Transverse colon (tissue), 4 donors: ENCODE measurements around the gene HPSE2. TPM values are rescaled to one million over a fixed set of nuclear protein-coding genes. Genes with fewer than 3 reads are reported as not detected.

Source experiments
- DNase-seq: peaks from one replicate; pipeline ENCODE4 v3.0.0-alpha.2; 2019
- H3K27ac ChIP-seq, 4 donors: fragments of 200-600 bp; sonication (generic); 2 replicates each; pipeline ENCODE4 v1.5.1; 2016 to 2018; ENCODE audit warnings: inconsistent platforms in 4 of 4
- H3K27me3 ChIP-seq: fragments of 200-600 bp; sonication (generic); 2 replicates; pipeline ENCODE4 v1.5.1; 2017; ENCODE audit warnings: inconsistent platforms
- H3K36me3 ChIP-seq, 4 donors: fragments of 200-600 bp; sonication (generic); 2 replicates each; pipeline ENCODE4 v1.5.1; 2017 to 2019; ENCODE audit warnings: inconsistent platforms in 4 of 4
- H3K4me1 ChIP-seq, 4 donors: fragments of 200-600 bp; sonication (generic); 2 replicates each; pipeline ENCODE4 v1.5.1; 2017 to 2020; ENCODE audit warnings: inconsistent platforms in 4 of 4
- H3K4me3 ChIP-seq, 4 donors: fragments of 200-600 bp; sonication (generic); 1 replicate in 1 of 4; 2 replicates in 3 of 4; pipeline versions ENCODE4 v1.5.1 to v1.6.1; 2017 to 2019; ENCODE audit warnings: inconsistent platforms in 4 of 4
- H3K9me3 ChIP-seq, 2 donors: fragments of 200-600 bp; sonication (generic); 2 replicates each; pipeline ENCODE4 v1.5.1; 2017 to 2019; ENCODE audit warnings: inconsistent platforms in 2 of 2
- EP300 ChIP-seq: sonication (generic); formaldehyde crosslinking; IDR thresholded peaks from one replicate; pipeline ENCODE4 v1.6.1; 2017; ENCODE audit warnings: antibody characterized with exemption, low read depth
- POLR2A ChIP-seq: fragments of 450-650 bp; IDR thresholded peaks from one replicate; pipeline ENCODE4 v1.6.1; 2016; ENCODE audit warnings: antibody characterized with exemption, mild to moderate bottlenecking, moderate library complexity
- POLR2AphosphoS5 ChIP-seq, 3 donors: sonication (generic); formaldehyde crosslinking; IDR thresholded peaks; one replicate each; pipeline ENCODE4 v1.6.1; 2016; ENCODE audit warnings: antibody characterized with exemption in 3 of 3
- WGBS, 2 donors: methylation state at CpG; one replicate each; pipeline ENCODE4 v1.1.5; 2018; ENCODE audit warnings: low coverage in 1 of 2; 5-methylcytosine and 5-hydroxymethylcytosine counted together
- in situ Hi-C, 4 donors: fragments of 200-750 bp; cut with MboI; loops; one replicate each; pipeline versions ENCODE4 v1.15.0 to v1.15.1; 2017; ENCODE audit warnings: low sequenced_read_pairs in 3 of 4, low pct_ligation_motif_present in 1 of 4, low pct_unique_long_range_greater_than_20kb in 1 of 4
- intact Hi-C: fragments of 100-400 bp; cut with DNase I; formaldehyde crosslinking; loops from one replicate; pipeline ENCODE4 v1.15.1; 2023; ENCODE audit warnings: low total_unique reads
- total RNA-seq, 4 donors: library from RNA; depleted of rRNA; stranded (reverse); fragments of >200 nt; gene quantifications; one replicate each; pipeline ENCODE4 v1.1.0, GENCODE V29; 2016
- TF ChIP-seq, protein P1 (sequence below), 5 experiments: fragments of 200-600 bp in 3 of 5; fragments of 450-650 bp in 2 of 5; sonication (generic) in 3 of 5; IDR thresholded peaks; 1 replicate in 2 of 5; 2 replicates in 3 of 5; pipeline ENCODE4 v1.5.1; 2016 to 2017; ENCODE audit warnings: antibody characterized with exemption in 5 of 5, inconsistent platforms in 3 of 5, mild to moderate bottlenecking in 2 of 5, moderate library complexity in 1 of 5

The HPSE2 gene
- total RNA-seq, 4 donors from 2014 or later, result 2.2 to 3.0 TPM; not detected in 2

DNA sequence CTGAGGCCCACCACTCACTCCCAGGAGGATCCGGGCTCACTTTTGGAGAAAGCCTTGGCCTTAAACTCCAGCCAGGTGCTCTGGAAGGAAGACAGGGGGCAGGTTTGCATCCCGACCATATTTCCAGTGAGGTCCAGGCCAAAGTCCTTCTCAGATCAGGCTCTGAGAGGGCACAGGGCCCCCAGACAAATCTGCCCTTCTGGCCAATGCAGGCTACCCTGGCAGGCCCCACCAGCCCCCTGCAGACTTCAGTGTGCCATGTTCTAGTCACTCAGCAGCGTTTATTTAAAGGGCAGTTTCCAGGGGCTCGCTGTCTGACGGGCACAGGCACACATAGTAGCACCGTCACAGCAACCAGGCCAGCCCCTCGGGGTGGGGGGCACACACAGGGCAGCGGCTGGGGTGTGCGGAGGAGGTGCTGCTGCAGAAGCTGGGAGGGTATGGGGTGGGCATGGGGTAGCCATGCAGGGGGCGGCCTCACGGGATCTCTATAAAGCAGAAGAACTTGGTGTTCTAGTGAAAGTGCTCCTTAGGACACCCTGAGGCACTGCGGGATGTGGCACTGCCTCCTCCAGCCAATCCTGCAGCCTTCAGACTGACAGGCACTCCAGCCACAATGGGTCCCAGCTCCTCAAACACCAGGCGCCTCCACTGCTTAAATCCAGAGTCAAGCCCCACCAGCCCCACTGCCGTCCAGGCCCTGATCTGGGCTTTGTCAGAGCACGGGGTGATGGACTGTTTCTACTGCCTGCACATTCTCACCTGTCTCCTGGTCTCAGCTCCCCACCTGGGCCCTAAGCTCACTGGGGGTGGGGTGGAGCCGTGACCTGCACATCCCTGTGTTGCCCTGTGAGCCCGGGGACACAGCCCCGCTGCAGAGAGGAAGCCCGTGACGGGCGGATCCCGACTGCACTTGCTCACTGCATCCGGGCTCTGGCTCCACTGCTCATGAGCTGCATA, 811.1 kb downstream of the HPSE2 start:
- Histone ChIP-seq H3K4me3 (no peak overlapping the region), H3K27ac (no peak overlapping the region), H3K36me3 (peaks cover 0 to 18% (median 0%) of the 10 kb centered on the region in 4 donors), H3K27me3 (no peaks in the 10 kb centered on the region), H3K4me1 (no peaks in the 10 kb centered on the region), H3K9me3 (no peaks in the 10 kb centered on the region)
- intact Hi-C loops, result no loop called here
- TF ChIP-seq, protein P1, sequence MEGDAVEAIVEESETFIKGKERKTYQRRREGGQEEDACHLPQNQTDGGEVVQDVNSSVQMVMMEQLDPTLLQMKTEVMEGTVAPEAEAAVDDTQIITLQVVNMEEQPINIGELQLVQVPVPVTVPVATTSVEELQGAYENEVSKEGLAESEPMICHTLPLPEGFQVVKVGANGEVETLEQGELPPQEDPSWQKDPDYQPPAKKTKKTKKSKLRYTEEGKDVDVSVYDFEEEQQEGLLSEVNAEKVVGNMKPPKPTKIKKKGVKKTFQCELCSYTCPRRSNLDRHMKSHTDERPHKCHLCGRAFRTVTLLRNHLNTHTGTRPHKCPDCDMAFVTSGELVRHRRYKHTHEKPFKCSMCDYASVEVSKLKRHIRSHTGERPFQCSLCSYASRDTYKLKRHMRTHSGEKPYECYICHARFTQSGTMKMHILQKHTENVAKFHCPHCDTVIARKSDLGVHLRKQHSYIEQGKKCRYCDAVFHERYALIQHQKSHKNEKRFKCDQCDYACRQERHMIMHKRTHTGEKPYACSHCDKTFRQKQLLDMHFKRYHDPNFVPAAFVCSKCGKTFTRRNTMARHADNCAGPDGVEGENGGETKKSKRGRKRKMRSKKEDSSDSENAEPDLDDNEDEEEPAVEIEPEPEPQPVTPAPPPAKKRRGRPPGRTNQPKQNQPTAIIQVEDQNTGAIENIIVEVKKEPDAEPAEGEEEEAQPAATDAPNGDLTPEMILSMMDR (IDR thresholded peaks at IDR 0.05), result no peak
- no peak for TF ChIP-seq POLR2A
- TF ChIP-seq EP300, result no peak
- no peak for TF ChIP-seq POLR2AphosphoS5 (IDR thresholded peaks at IDR 0.05)
- DNase-seq, result no peak
- in situ Hi-C loops, result no loop called here
- 86 to 93% methylated on average over 5 to 19 of the region's 23 CpGs for WGBS, 2 donors

GRCh38 chr10:98423691-98424120, 811.9 kb downstream of the HPSE2 start:
- no peak overlapping the region for H3K4me3 ChIP-seq
- no peak overlapping the region for H3K27ac ChIP-seq
- in situ Hi-C loops (no loop called here), intact Hi-C loops (no loop called here)
- peaks cover 0 to 20% (median 0%) of the 10 kb centered on the region in 4 donors for H3K36me3 ChIP-seq
- TF ChIP-seq, protein P1 (IDR thresholded peaks at IDR 0.05), result peak in 1 of 5 experiments; percentile 13
- no peak for TF ChIP-seq POLR2A
- no peaks in the 10 kb centered on the region for H3K4me1 ChIP-seq
- no peaks in the 10 kb centered on the region for H3K27me3 ChIP-seq
- DNase-seq, result no peak
- H3K9me3 ChIP-seq, result no peaks in the 10 kb centered on the region
- WGBS, 2 donors, result 80% methylated on average over 9 of the region's 9 CpGs; no CpG with 5 or more reads in 1 of the 2 donors

DNA sequence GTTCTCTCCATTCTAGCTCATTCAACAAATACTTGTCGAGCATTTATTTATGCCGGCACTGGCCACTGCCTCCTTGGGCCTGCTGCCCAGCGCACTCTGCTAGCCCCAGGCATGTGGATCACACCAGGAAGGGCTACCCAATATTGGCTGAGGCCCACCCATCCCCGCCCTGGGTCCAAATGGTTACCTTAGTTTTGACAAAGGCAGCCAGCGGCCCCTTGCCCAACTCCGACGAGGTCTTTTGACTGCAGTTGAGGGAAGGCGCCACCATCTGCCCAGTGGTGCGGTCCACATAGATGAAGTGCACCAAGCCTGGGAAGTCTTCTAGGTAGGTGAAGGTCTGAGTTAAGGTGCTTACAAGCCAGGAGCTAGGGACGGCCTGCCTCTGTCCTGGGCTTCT, 813.5 kb downstream of the HPSE2 start:
- no peak overlapping the region for H3K27ac ChIP-seq
- H3K4me1 ChIP-seq, result no peaks in the 10 kb centered on the region
- peaks cover 0 to 22% (median 0%) of the 10 kb centered on the region in 4 donors for H3K36me3 ChIP-seq
- no peak for DNase-seq
- no peaks in the 10 kb centered on the region for H3K9me3 ChIP-seq
- no peaks in the 10 kb centered on the region for H3K27me3 ChIP-seq
- WGBS, 2 donors, result 97 to 100% methylated on average over 3 to 10 of the region's 10 CpGs
- TF ChIP-seq, protein P1 (IDR thresholded peaks at IDR 0.05), result no peak
- TF ChIP-seq POLR2A (no peak), EP300 (no peak), POLR2AphosphoS5 (IDR thresholded peaks at IDR 0.05) (no peak)
- in situ Hi-C loops, result no loop called here
- no peak overlapping the region for H3K4me3 ChIP-seq
- intact Hi-C loops, result no loop called here

- no peak overlapping the region for H3K4me3 ChIP-seq
- WGBS, 2 donors, result 80 to 86% methylated on average over 1 to 9 of the region's 9 CpGs
- H3K9me3 ChIP-seq, result no peaks in the 10 kb centered on the region
- intact Hi-C loops (no loop called here), in situ Hi-C loops (no loop called here)
- no peak overlapping the region for H3K27ac ChIP-seq
- no peaks in the 10 kb centered on the region for H3K27me3 ChIP-seq
- TF ChIP-seq, protein P1 (IDR thresholded peaks at IDR 0.05), result no peak
- TF ChIP-seq POLR2A, result no peak
- DNase-seq, result no peak
- peaks cover 0 to 3% (median under 1%) of the 10 kb centered on the region in 4 donors for H3K4me1 ChIP-seq
- H3K36me3 ChIP-seq, result peaks cover 0 to 22% (median 0%) of the 10 kb centered on the region in 4 donors
Measured at GRCh38 chr10:98420786-98421185, 814.9 kb downstream of the HPSE2 start.
